Gastroesophageal sphincter (tissue), 4 donors: ENCODE data around the gene PTPRN2. TPM values are rescaled to one million over a fixed set of nuclear protein-coding genes. Genes with fewer than 3 reads are reported as not detected.

Experiments
- ATAC-seq: fragments of 150-250 bp; one replicate; pipeline ENCODE4 v1.9.1; 2016; ENCODE audit warnings: mild to moderate bottlenecking, moderate library complexity
- H3K27ac ChIP-seq, 4 donors: fragments of 200-600 bp; sonication (generic) in 3 of 4; 1 replicate in 3 of 4; 2 replicates in 1 of 4; pipeline ENCODE4 v1.5.1; 2016 to 2019
- H3K27me3 ChIP-seq: fragments of 200-600 bp; sonication (generic); one replicate; pipeline ENCODE4 v1.5.1; 2019
- H3K36me3 ChIP-seq, 2 donors: fragments of 200-600 bp; sonication (generic); one replicate each; pipeline ENCODE4 v1.5.1; 2019; ENCODE audit warnings: control low read depth in 1 of 2
- H3K4me1 ChIP-seq, 3 donors: fragments of 200-600 bp; sonication (generic); 1 replicate in 2 of 3; 2 replicates in 1 of 3; pipeline ENCODE4 v1.5.1; 2016 to 2019; ENCODE audit warnings: control low read depth in 2 of 3
- H3K4me3 ChIP-seq, 2 donors: fragments of 200-600 bp; sonication (generic); one replicate each; pipeline ENCODE4 v1.5.1; 2019; ENCODE audit warnings: mild to moderate bottlenecking in 1 of 2, moderate library complexity in 1 of 2
- H3K9me3 ChIP-seq, 3 donors: fragments of 200-600 bp; sonication (generic); one replicate each; pipeline ENCODE4 v1.5.1; 2017 to 2019; ENCODE audit warnings: control low read depth in 2 of 3
- CTCF ChIP-seq, 4 experiments: fragments of 200-600 bp in 2 of 4; fragments of 450-650 bp in 2 of 4; sonication (generic) in 1 of 4; IDR thresholded peaks; one replicate each; pipeline ENCODE4 v1.5.1; 2017 to 2019; ENCODE audit warnings: antibody characterized with exemption in 4 of 4, mild to moderate bottlenecking in 2 of 4, moderate library complexity in 2 of 4
- EP300 ChIP-seq: sonication (generic); formaldehyde crosslinking; IDR thresholded peaks from one replicate; pipeline ENCODE4 v1.6.1; 2017; ENCODE audit warnings: antibody characterized with exemption, mild to moderate bottlenecking
- POLR2A ChIP-seq, 2 donors: fragments of 450-650 bp; IDR thresholded peaks; one replicate each; pipeline ENCODE4 v1.6.1; 2017; ENCODE audit warnings: antibody characterized with exemption in 2 of 2, mild to moderate bottlenecking in 2 of 2, moderate library complexity in 1 of 2
- POLR2AphosphoS5 ChIP-seq: sonication (generic); formaldehyde crosslinking; IDR thresholded peaks from one replicate; pipeline ENCODE4 v1.6.1; 2017; ENCODE audit warnings: antibody characterized with exemption
- WGBS, 2 donors: methylation state at CpG; one replicate each; pipeline ENCODE4 v1.1.5; 2018; ENCODE audit warnings: low coverage in 1 of 2; 5-methylcytosine and 5-hydroxymethylcytosine counted together
- total RNA-seq, 4 donors: library from RNA; depleted of rRNA; stranded (reverse); fragments of >200 nt; gene quantifications; one replicate each; pipeline ENCODE4 v1.1.0, GENCODE V29; 2016

The PTPRN2 gene
- total RNA-seq, 4 donors from 2014 or later: 1.7 to 4.7 (median 3.3) TPM

DNA sequence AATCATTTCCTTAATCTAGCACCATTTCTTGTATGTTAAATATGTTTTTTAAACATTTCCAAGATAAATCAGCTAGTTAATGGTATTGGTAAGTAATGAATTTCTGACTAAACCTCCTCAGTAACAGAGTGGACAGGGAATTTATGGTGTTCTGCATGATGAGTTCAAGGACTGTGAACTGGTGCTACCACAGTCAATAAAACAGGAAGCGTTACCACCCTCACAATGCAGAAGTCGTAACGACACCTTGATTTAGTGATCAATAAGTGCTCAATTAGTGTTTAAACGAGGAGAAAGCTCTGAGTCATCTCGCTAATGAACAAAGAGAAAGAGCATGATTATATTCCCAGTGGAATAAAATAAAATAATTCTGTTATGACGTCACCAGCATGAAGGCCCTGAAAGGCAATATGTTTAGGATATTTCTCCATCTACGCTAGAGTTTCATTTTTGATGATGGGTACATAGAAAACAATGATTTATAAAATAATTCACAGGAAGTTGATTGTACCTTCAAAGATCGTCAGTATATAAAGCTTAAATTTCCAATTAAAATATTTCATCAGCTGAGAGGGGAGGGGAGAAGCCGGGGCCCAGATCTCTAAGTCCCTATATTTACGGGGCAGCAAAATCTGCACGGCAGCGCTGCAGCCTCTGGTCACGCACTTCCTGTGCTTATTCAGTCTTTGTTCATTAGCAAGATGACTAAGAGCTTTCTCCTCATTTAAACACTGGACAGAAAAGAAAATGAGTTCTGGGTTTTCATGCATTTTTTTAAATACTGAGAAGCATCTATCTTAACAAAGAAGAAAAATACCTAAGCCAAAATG lies 400.5 kb downstream of the PTPRN2 start:
- TF ChIP-seq CTCF (IDR thresholded peaks at IDR 0.05): no peak
- TF ChIP-seq POLR2AphosphoS5: no peak
- TF ChIP-seq EP300: no peak
- no peak for TF ChIP-seq POLR2A (IDR thresholded peaks at IDR 0.05)
- Histone ChIP-seq H3K4me3 (no peak overlapping the region), H3K27me3 (peaks cover 3% of the 10 kb centered on the region), H3K9me3 (peaks cover 0 to 21% (median 0%) of the 10 kb centered on the region in 3 donors), H3K4me1 (no peaks in the 10 kb centered on the region), H3K36me3 (no peaks in the 10 kb centered on the region), H3K27ac (no peak overlapping the region)
- no peak for ATAC-seq
- 74 to 81% methylated on average over 9 to 13 of the region's 13 CpGs for WGBS, 2 donors

- no peak for TF ChIP-seq EP300
- TF ChIP-seq POLR2AphosphoS5: no peak
- 83 to 95% methylated on average over 5 to 7 of the region's 12 CpGs for WGBS, 2 donors
Observed at GRCh38 chr7:158186406-158186805, 401.2 kb downstream of the PTPRN2 start.

GRCh38 chr7:158185653-158186052 lies 402.0 kb downstream of the PTPRN2 start:
- no peak overlapping the region for H3K4me3 ChIP-seq
- peaks cover 0 to 21% (median 0%) of the 10 kb centered on the region in 3 donors for H3K9me3 ChIP-seq
- TF ChIP-seq EP300: no peak
- no peak for TF ChIP-seq POLR2A (IDR thresholded peaks at IDR 0.05)
- TF ChIP-seq POLR2AphosphoS5: no peak
- WGBS, 2 donors: 87 to 96% methylated on average over 6 of the region's 8 CpGs
- no peak overlapping the region for H3K27ac ChIP-seq
- ATAC-seq: no peak
- no peaks in the 10 kb centered on the region for H3K36me3 ChIP-seq
- no peaks in the 10 kb centered on the region for H3K4me1 ChIP-seq
- H3K27me3 ChIP-seq: peaks cover 3% of the 10 kb centered on the region

More at GRCh38 chr7:158186406-158186805, 401.2 kb downstream of the PTPRN2 start:
- H3K27me3 ChIP-seq: peaks cover 3% of the 10 kb centered on the region
- H3K9me3 ChIP-seq: peaks cover 0 to 21% (median 0%) of the 10 kb centered on the region in 3 donors
- no peaks in the 10 kb centered on the region for H3K36me3 ChIP-seq
- no peaks in the 10 kb centered on the region for H3K4me1 ChIP-seq
- no peak overlapping the region for H3K4me3 ChIP-seq
- H3K27ac ChIP-seq: no peak overlapping the region
- ATAC-seq: no peak

- no peaks in the 10 kb centered on the region for H3K4me1 ChIP-seq
- 56% methylated on average over 3 of the region's 3 CpGs; no CpG with 5 or more reads in 1 of the 2 donors for WGBS, 2 donors
- H3K27ac ChIP-seq: no peak overlapping the region
- peaks cover 0 to 17% (median 0%) of the 10 kb centered on the region in 3 donors for H3K9me3 ChIP-seq
- TF ChIP-seq EP300 (no peak), POLR2A (IDR thresholded peaks at IDR 0.05) (no peak), CTCF (IDR thresholded peaks at IDR 0.05) (no peak)
- H3K4me3 ChIP-seq: no peak overlapping the region
- ATAC-seq: no peak
- H3K36me3 ChIP-seq: no peaks in the 10 kb centered on the region
- peaks cover 8% of the 10 kb centered on the region for H3K27me3 ChIP-seq
Observed at GRCh38 chr7:158183431-158183830, 404.2 kb downstream of the PTPRN2 start.

DNA sequence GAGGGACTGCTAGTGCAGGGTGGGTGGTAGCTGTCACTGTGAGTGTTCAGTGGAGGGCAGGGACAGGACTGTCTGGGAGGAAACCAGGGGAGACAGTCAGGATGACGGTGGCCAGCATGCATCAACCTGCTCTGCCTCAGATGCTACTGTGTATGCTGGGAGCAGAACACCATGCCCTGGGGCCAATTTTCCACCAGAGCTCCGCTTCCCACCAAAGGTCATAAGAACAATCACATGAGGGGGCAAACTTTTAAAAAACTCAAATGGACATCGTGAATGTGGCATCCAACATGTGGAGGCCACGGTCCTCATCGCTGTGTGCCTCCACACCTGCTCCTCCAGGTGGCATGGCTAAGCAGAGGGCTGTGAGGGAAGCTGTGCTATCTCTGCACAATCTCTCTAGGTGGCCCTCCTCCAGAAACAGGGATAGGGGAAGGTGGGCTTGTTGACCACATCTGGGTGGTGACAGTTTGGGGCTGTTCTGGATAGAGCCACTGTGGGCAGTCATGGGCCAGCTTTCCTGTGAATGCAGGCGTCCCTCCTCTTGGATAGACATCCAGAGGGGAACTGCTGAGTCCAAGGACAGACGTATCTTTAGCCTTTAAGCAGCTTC lies 411.0 kb downstream of the PTPRN2 start:
- WGBS, 2 donors: 77 to 89% methylated on average over 2 to 3 of the region's 7 CpGs
- Histone ChIP-seq H3K27ac (no peak overlapping the region), H3K4me3 (no peak overlapping the region), H3K36me3 (no peaks in the 10 kb centered on the region), H3K9me3 (peaks cover 0 to 36% (median 0%) of the 10 kb centered on the region in 3 donors), H3K27me3 (peaks cover 5% of the 10 kb centered on the region), H3K4me1 (no peaks in the 10 kb centered on the region)
- no peak for TF ChIP-seq CTCF (IDR thresholded peaks at IDR 0.05)
- no peak for TF ChIP-seq EP300
- TF ChIP-seq POLR2AphosphoS5: no peak
- no peak for TF ChIP-seq POLR2A (IDR thresholded peaks at IDR 0.05)
- no peak for ATAC-seq
